HG03520 (cell line): Measurements from ENCODE around the gene PRUNE2.
"Not testable (repeated sequence)": the region's sequence is repeated elsewhere in the genome, so short reads cannot be mapped to it uniquely, and the experiment has no call there.

Experiments used
- ATAC-seq: cut with Tn5 transposase; IDR thresholded peaks from one replicate; pipeline ENCODE4 v1.9.1; 2021; ENCODE audit warnings: mild to moderate bottlenecking, moderate library complexity; ENCODE audit not compliant: unreplicated experiment

Gene PRUNE2

GRCh38 chr9:76742890-76743289, 163.0 kb downstream of the PRUNE2 start:
- ATAC-seq, result not testable (repeated sequence)

GRCh38 chr9:76741524-76741923, 164.4 kb downstream of the PRUNE2 start:
- ATAC-seq, result no peak

GRCh38 chr9:76738402-76738801, 167.5 kb downstream of the PRUNE2 start:
- ATAC-seq, result no peak

- ATAC-seq, result no peak
Measured at GRCh38 chr9:76737154-76737902, 168.6 kb downstream of the PRUNE2 start.

- ATAC-seq, result no peak
Measured at GRCh38 chr9:76734716-76735115, 171.2 kb downstream of the PRUNE2 start.

- ATAC-seq, result no peak
Measured at GRCh38 chr9:76733096-76733495, 172.8 kb downstream of the PRUNE2 start.

- ATAC-seq, result no peak
Measured at GRCh38 chr9:76732341-76732958, 173.5 kb downstream of the PRUNE2 start.

- ATAC-seq, result no peak
Measured at GRCh38 chr9:76730801-76731200, 175.1 kb downstream of the PRUNE2 start.

- no peak for ATAC-seq
Measured at GRCh38 chr9:76729980-76730737, 175.8 kb downstream of the PRUNE2 start.

- ATAC-seq, result no peak
Measured at GRCh38 chr9:76729116-76729515, 176.8 kb downstream of the PRUNE2 start.

GRCh38 chr9:76725885-76726284, 180.0 kb downstream of the PRUNE2 start:
- no peak for ATAC-seq

- no peak for ATAC-seq
Measured at GRCh38 chr9:76725011-76725546, 180.8 kb downstream of the PRUNE2 start.

GRCh38 chr9:76720245-76720644, 185.7 kb downstream of the PRUNE2 start:
- no peak for ATAC-seq

GRCh38 chr9:76718166-76718565, 187.7 kb downstream of the PRUNE2 start:
- no peak for ATAC-seq

GRCh38 chr9:76717613-76718012, 188.3 kb downstream of the PRUNE2 start:
- ATAC-seq, result no peak

- no peak for ATAC-seq
Measured at GRCh38 chr9:76717176-76717575, 188.7 kb downstream of the PRUNE2 start.

- ATAC-seq, result no peak
Measured at GRCh38 chr9:76716085-76716672, 189.7 kb downstream of the PRUNE2 start.

GRCh38 chr9:76713381-76713780, 192.5 kb downstream of the PRUNE2 start:
- no peak for ATAC-seq

GRCh38 chr9:76709020-76709419, 196.9 kb downstream of the PRUNE2 start:
- no peak for ATAC-seq

GRCh38 chr9:76707510-76707909, 198.4 kb downstream of the PRUNE2 start:
- ATAC-seq, result peak; percentile 63

GRCh38 chr9:76704593-76705204, 201.2 kb downstream of the PRUNE2 start:
- ATAC-seq, result no peak
